ENCODE data around the gene FOXP1. TPM values are rescaled to one million over a fixed set of nuclear protein-coding genes. Genes with fewer than 3 reads are reported as not detected.

FOXP1 gene
- total RNA-seq, 3 donors from 2014 or later, result 61.9 to 267 (median 146) TPM

DNA sequence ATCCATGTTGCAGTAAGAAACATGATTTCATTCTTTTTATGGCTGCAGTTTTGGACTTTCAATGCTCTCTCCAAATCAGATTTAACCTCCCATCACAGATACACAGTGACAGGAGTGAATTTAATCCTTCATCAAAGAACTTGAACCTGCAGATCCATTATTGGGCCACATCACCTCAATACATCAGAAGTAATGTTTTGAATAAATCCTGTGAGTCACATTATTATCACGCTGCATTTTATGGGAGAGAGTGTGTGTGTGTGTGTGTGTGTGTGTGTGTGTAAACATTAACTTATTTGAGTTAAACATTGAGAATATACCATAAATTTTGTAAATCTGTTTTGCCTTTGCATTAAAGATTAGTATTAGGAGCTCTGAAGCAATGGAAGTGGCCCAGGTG lies 316.7 kb downstream of the FOXP1 start:
- DNase-seq (ENCODE audit: low spot score in 2 of 2), result no peak
- Histone ChIP-seq H3K36me3 (no peaks in the 10 kb centered on the region), H3K27ac (no peak overlapping the region), H3K4me3 (no peak overlapping the region), H3K9me3 (no peaks in the 10 kb centered on the region), H3K4me1 (peaks cover 0 to 3% of the 10 kb centered on the region in 2 donors), H3K27me3 (no peaks in the 10 kb centered on the region)
- TF ChIP-seq, protein P1, sequence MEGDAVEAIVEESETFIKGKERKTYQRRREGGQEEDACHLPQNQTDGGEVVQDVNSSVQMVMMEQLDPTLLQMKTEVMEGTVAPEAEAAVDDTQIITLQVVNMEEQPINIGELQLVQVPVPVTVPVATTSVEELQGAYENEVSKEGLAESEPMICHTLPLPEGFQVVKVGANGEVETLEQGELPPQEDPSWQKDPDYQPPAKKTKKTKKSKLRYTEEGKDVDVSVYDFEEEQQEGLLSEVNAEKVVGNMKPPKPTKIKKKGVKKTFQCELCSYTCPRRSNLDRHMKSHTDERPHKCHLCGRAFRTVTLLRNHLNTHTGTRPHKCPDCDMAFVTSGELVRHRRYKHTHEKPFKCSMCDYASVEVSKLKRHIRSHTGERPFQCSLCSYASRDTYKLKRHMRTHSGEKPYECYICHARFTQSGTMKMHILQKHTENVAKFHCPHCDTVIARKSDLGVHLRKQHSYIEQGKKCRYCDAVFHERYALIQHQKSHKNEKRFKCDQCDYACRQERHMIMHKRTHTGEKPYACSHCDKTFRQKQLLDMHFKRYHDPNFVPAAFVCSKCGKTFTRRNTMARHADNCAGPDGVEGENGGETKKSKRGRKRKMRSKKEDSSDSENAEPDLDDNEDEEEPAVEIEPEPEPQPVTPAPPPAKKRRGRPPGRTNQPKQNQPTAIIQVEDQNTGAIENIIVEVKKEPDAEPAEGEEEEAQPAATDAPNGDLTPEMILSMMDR (IDR thresholded peaks at IDR 0.05), result no peak
- TF ChIP-seq POLR2AphosphoS5 (IDR thresholded peaks at IDR 0.05) (no peak), POLR2A (IDR thresholded peaks at IDR 0.05) (no peak)
- intact Hi-C loops (cut with DNase I; ENCODE audit: low total_unique reads), result no loop called here

DNA sequence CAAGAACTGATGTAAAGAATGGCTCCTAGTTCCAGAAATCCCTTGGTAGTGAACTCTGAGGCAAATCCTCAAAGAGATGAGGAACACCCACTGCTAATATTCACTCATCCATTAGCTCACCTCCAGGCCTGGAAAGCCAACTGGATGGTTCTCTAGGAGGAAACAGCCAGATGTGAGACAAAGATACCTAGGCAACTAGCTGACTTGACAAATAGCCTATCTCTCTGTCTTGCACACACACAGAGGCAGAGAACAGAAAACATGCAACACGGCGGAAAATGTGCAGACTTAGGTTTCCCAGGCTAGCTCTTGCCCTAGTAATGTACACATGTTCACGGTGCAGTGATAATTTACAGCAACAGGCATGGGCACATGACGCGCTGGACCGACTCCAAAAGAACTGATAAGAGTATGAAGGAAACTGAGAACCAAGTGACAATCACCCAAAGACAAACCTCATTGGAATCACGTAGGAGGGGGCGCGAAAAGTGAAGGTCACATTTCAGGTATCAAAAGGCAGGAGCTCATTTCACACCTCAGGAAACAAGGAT lies 318.1 kb downstream of the FOXP1 start:
- Histone ChIP-seq H3K4me3 (no peak overlapping the region), H3K4me1 (peaks cover 0 to 3% of the 10 kb centered on the region in 2 donors), H3K9me3 (no peaks in the 10 kb centered on the region), H3K27ac (no peak overlapping the region), H3K27me3 (no peaks in the 10 kb centered on the region), H3K36me3 (no peaks in the 10 kb centered on the region)
- DNase-seq (ENCODE audit: low spot score in 2 of 2), result no peak
- intact Hi-C loops (cut with DNase I; ENCODE audit: low total_unique reads), result no loop called here
- TF ChIP-seq POLR2AphosphoS5 (IDR thresholded peaks at IDR 0.05) (no peak), POLR2A (IDR thresholded peaks at IDR 0.05) (no peak)
- TF ChIP-seq, protein P1 (IDR thresholded peaks at IDR 0.05), result no peak

DNA sequence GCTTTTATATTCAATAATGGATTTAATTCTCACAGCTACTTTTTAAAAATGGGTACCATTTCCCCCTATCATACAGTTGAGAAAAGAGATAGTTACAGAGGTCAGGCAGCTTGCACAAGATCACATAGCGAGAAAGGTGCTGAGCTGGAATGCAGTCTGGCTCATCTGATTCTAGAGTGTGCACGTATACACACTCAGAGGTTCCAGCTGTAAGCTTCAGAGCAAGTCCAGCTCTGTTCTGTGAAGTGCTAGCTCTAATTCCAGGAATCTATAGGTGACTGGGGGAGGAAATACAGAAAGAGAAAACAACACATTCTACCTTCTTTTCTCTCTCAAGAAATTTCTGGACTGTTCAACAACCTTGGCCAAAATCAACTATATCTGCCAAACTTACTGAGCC lies 318.7 kb downstream of the FOXP1 start:
- Histone ChIP-seq H3K9me3 (no peaks in the 10 kb centered on the region), H3K27ac (no peak overlapping the region), H3K27me3 (no peaks in the 10 kb centered on the region), H3K4me3 (no peak overlapping the region), H3K36me3 (no peaks in the 10 kb centered on the region), H3K4me1 (peaks cover 0 to 3% of the 10 kb centered on the region in 2 donors)
- intact Hi-C loops (cut with DNase I; ENCODE audit: low total_unique reads), result no loop called here
- no peak for DNase-seq (ENCODE audit: low spot score in 2 of 2)
- no peak for TF ChIP-seq POLR2A (IDR thresholded peaks at IDR 0.05)
- TF ChIP-seq, protein P1 (IDR thresholded peaks at IDR 0.05), result no peak
- no peak for TF ChIP-seq POLR2AphosphoS5 (IDR thresholded peaks at IDR 0.05)

DNA sequence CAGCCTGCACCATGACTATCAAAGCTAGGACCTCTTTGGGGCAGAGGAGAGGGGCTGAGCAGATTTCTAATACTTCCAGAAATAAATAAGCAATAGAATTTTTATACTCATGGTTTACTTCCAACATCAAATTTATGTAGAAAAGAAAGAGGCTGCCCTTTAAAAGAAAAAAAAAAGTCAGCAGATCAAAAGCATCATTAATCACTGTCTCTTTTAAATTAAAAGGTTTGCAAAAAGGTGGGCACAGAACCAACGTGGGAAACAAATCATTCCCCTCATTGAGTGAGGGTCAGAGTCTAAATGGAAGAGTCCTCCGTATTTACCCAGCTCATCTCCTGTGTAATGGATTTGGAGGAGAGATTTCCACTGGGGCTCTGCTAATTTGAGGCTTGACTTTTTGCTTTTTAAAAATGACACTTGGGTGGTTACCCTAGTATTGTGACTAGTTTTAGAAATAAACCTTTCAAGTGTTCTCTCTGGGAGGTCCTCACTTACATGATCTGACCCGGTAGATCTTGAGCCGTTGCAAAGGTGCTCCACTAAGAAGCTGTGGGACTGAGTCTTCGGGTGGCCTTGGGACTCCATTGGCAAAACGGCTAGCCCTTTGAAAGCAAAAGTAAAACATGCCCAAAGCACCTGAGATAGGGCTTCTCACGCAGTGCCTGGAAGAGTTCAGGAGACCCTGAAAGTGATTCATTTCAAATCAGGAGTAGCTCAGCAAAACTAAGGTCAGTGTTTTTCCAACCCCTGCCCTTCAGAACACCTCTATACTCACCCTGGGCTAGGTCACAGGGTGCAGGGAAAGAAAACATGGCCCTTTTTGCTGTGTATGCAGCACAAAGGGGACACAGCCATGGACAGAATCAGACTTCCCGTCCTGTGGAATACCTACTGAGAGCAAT lies 320.9 kb downstream of the FOXP1 start:
- intact Hi-C loops (cut with DNase I; ENCODE audit: low total_unique reads), result no loop called here
- no peak for DNase-seq (ENCODE audit: low spot score in 2 of 2)

More for the DNA sequence above, 320.9 kb downstream of the FOXP1 start:
- Histone ChIP-seq H3K36me3 (no peaks in the 10 kb centered on the region), H3K27me3 (no peaks in the 10 kb centered on the region), H3K9me3 (no peaks in the 10 kb centered on the region), H3K27ac (peak overlapping the region in 1 of 2 donors; percentile 0), H3K4me1 (peaks cover 0 to 10% of the 10 kb centered on the region in 2 donors), H3K4me3 (peak overlapping the region in 1 of 3 donors; percentile 15)
- TF ChIP-seq POLR2AphosphoS5 (IDR thresholded peaks at IDR 0.05) (no peak), POLR2A (IDR thresholded peaks at IDR 0.05) (no peak)
- TF ChIP-seq, protein P1 (IDR thresholded peaks at IDR 0.05), result no peak

Data from breast epithelium (tissue), 4 donors.